NCI-H82 (cell line): Measurements from ENCODE around the gene CTBP1.

ENCODE experiments used
- DNase-seq: peaks from one replicate; lab custom pipeline; 2025; lab: John Stamatoyannopoulos, UW

Gene CTBP1

DNA sequence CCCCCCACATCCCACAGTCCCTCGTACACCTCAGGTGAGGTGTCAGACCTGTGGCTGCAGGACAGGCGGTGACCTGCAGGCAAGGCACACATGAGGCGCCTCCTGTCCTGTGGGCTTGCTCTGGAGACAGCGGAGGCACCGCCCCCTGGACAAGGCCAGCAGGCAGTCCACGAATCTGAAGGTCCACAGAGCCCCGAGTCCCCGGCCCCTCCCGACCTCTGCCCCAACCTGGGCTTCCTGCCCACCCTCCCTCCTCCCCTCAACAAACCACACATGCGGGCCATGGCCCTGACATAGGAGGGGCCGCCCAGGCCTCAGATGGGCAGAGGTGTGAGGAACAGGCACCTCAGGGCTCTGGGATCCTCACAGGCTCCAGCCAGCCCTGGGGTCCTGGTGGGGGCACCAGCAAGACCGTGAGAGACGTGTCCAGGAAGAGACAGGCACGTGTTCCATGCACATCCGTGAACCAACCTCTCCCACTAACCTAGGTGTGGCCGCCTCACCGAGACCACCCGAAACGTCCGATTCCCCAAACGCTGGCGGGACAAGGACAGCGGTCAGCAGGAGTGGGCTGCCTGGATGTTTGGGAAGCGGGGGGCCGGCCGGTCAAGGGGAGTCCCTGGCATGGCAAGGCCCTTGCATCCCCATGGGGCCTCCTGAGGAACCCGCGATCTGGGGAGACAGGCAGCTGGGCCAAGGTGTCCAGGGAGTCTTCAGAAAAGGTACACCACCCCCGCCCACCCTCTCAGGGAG, 25.8 kb downstream of the CTBP1 start:
- no peak for DNase-seq

DNA sequence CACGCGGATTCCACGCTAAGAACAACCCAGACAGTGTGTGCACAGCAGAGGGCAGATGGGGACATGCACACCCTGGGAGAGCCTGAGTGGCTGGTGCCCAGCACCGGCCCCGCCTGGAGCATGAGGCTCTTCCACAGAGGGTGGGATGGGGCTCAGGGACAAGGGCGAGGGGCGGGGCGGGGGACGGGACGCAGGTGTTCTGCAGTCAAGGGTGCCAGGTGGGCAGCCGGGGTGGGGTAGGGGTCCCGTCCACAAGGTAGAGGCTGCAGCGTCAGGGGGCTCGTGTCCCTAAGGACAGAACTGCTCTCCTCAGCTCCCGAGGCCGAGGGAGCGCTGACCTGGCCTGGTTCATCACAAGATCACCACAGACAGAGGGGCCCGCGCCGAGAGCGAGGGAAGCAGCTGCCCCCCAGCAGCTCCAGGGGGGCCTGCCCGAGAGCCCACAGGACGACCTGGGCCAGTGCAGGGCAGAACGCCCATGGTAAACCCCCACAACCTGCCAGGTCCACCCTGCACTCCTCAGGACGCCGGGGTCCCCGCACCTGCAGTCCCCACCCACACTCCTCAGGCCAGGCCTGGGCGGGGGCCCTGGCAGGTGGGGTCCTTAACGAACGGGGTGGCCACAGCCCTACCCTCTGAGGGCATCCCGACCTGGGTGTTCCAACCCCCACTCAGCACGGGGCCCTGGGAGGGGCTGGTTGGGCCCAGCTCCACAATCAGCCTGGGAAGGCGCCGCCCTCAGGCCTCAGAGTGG, 26.7 kb downstream of the CTBP1 start:
- no peak for DNase-seq

DNA sequence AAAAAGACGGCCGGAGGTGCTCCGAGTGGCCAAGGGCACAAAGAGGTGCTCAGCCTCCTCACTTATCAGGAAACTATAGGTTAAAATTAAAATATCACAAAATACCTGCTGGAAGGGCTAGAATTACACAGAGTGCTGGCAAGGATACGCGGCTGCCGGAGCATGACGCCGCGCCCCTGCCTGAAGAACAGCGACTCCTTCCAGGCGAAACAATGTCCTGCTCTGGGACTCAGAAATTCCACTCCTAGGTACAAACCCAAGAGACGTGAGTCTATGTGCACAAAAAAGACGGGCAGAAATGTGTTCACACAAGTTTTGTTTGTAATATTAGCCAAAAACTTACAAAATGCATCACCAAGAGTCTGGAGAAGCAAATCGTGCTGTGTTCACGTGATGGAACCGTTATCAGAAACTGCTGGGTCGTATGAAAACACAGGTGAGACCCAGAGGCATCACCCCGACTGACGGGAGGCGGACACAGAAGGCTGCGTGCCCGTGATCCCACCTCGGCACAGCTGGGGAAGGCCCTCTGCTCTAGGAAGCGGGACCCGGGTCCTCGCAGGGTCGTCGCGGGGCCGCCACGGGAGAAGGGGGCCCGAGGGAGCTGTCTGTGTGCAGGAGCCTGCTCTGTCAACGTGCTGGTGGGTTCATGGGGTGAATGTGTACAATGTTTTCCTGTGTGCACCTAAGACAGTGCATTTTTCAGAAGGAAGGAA, 27.6 kb downstream of the CTBP1 start:
- no peak for DNase-seq

DNA sequence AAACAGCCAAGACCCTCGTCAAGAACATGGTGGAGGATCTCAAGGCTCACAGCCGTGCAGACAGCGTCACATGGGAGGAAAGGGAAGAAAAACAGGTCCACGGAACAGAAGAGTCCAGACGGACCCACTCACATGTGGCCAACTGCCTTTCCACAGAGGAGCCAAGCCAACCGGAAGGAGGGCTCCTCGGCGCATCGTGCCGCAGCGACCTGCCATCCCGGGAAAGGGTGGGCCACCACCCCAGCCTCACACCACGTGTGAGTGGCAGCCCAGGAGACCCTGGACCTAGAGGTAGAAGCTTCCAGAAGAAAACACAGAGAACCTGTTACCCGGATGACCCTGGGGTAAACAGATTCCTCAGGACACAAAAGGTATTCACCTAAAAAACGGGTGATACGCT, 28.4 kb downstream of the CTBP1 start:
- no peak for DNase-seq

DNA sequence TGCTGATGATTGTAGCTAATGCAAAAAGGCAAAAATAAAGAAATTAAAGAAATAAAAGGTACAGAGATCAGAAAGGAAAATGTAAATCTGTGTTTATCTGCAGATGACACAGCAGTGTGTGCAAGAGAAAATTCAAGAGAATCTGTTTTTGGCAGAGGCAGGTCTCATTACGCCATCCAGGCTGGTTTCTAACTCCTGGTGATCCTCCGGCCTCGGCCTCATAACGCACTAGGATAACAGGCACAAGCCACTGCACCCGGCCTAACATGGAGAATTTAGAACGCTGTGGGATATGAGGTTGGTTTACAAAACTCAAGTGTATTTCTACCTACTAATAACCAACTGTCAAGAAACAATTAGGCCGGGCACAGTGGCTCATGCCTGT, 29.4 kb downstream of the CTBP1 start:
- DNase-seq, result no peak

DNA sequence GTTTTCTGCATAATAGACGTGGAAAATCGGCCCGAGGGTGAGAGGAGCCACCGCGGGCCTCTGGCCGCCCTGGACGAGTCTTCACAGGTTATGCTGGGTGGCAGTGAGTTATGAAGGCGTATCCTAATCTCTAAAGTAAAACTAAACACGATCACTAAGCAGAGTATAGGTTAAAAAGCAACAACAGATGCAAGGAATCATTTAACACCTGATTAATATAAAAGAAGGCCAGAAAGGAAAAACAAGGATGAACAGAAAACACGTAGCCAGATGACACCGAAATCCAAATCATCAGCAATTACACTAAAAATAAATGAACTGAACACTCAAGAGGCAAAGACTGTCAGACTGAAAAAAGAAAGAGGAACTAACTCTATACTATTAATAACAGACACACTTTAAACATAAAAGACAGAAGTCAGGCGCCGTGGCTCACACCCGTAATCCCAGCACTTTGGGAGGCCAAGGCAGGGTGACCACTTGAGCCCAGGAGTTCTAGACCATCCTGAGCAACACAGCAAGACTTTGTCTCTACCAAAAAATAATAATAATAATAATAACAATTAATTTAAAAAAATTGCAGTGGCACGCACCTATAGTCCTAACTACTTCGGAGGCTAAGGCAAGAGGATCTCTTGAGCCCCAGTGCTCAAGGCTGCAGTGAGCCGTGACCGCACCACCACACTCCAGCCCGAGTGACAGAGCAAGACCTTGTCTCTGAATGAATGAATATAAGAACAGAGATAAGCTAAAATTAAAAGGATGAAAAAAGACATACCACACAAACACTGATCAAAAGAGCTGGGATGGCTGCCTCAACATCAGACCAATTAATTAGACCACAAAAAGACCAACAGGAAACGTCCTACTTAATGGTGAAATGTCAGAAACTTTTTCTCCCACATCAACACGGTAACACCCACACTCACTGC, 30.0 kb downstream of the CTBP1 start:
- DNase-seq, result no peak

DNA sequence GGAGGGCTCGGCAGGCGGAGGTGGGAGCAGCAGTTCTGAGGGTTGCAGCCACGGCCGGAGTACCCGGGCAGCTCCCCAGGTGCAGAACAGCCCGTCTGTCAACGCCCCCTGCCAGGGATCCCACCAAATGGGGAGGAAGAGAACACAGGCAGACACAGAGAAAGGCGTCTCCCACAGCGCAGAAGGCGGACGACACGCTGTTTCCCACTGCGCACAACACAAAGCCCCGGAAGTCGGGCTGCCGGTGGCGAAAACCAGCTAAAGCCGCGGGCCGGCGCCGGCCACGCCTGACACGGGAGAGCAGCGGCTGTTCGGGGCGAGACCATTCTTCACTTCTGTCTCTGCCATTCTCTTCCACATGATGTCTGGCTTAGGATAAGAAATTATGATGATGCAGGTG, 31.6 kb downstream of the CTBP1 start:
- no peak for DNase-seq

DNA sequence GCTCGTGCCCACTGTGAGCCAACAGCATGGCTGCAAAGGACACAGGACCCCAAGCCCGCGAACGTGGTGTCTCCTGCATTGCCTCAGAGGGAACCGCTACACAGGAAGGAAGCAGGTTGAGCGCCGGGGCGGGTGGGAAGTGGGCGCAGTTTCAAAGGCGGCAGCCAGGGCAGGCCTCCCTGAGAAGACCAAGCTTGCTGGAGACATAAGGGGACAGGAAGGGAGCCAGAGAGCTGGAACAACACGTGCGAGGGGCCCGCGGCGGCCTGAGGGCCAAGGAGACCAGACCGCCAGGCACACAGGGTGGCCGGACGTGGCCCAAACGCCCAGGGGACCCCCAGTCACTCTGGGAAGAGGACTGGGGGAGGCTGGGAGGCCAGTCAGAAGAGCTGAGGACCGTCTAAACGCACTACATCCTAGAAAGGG, 32.0 kb downstream of the CTBP1 start:
- DNase-seq, result no peak

DNA sequence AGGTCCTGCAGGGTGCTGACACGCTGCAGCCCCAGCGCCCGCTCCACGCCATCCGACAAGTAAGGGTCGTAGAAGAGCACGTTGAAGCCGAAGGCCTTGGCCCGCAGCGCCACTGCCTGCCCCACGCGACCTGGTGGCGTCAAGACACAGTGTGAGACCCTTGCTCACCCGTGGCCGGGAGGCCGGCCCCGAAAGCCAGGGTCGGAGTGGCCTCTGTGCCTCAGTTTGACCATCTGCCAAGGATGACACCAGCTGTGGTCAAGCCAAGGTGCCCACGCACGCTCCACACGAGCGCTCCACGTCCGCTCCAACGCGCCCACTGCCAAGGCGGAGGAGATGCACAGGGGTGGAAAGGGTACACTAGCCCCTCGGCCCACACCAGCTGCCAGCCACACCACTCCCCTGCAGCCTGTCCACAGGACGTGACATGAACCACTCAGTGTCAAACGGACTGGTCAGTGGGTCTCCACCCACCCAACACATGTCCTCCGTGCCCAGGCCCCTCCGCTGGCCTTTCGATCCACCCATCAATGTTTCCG, 32.8 kb downstream of the CTBP1 start:
- no peak for DNase-seq

DNA sequence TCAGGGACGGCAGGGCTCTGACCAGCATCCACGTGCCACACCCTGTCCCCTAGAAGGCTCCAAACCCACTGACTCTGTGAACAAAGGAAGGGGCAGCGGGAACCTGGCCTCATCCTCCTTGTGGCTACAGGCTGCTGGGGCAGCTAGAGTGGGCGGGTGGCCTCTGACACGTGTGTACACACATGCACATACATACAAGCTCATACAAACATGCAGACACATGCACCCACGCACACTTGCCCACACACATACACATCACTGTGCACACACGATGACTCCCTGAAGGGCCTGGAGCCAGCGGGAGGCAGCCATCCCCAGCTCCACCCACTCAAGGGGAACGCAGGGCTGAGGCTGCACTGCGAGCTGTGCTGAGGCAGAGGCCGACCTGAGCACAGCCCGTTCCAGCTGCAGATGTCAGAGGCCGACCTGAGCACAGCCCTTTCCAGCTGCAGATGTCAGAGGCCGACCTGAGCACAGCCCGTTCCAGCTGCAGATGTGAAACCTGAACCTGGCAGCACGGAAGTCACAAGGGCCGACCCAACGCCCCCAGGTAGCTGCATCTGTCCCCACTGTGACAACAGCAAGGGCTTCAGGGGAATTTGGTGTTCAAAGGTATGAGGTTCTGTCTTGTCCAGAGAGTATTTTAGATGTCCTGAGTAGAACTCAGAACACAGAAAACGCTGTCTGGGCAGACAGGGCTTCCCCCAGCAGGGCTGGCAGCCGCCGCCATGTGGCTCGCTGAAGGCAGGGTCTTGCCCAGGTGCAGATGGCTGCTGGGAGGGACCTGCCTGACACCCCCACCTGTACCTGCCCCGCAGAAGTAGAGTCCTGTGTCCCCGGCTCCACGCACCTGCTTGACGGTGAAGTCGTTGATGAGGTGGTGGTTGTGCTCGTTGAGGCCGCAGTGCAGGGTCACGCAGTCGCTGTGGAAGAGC, 33.5 kb downstream of the CTBP1 start:
- no peak for DNase-seq

DNA sequence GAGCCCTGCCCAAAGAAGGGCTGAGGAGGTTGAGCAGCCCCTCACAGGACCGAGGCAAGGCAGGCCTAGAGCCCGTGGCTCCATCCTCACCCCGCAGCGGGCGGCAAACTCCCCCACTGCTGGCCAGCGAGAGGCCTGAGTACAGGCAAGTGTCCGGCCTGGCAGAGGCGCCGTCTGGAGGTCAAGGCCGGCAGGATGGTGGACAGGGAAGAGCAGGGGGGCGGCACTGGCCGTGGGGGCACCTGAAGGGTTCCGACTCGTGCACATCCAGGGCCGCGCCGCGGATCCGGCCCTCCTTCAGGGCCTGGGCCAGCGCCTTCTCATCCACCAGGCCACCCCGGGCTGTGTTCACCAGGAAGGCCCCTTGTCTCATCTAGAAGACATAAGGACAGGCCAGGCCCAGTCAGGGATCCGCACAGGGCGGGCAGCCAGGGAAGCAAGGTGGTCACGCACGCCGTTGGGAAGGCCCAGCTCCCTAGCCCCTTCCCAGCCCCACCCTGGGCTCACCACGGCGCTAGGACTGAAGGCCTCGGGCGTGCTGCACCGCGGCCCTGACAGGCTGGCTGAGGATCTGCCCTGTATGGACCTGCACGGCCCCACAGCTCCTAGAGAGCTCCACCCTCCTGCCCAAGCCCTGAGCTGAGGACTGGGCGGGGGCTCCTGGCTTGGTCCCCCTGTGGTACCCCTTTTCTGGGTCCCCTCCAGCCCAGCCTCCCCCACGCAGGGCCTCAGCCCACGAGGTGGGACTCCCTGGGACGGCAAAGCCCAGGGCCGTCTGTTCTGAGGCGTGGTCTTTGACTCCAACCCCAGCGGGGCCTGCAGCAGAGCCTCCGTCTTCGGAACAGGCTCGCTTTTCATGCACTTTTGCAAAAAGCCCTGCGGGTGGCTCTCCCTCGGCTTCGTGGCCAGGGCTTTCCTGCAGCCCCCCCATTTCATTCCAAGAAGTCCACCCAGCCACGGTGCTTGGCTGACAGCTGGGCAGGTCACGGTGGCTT, 34.5 kb downstream of the CTBP1 start:
- no peak for DNase-seq

DNA sequence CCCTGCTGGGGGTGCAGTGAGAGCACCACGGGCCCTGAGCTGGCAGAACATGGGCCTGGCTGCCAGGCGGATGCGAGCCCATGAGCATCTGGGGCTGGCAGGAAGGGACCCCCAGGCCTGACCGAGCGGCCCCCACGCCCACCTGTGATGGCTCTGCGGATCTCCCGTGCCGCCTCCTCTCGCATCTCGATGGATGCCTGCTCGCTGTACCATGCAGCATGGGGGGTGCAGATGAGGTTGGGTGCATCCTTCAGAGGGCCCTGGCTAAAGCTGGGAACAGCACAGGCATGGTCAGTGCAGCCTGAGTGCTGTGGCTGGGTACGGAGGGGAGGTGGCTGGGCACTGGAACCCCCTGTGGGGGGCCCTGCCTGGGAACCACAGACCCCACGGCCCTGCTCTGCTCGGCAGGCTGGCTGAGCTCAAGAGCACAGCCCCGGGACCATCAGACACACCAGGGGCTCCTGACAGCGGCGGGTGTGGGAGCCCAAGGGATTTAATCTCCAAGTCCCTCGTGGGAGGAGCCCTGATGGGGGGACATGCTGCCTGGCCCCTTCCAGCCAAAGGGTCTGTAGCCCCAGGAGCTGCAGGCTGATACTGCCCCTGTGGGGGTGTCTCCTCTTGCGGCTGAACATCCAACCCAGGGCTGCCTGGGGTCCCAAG, 35.5 kb downstream of the CTBP1 start:
- no peak for DNase-seq

DNA sequence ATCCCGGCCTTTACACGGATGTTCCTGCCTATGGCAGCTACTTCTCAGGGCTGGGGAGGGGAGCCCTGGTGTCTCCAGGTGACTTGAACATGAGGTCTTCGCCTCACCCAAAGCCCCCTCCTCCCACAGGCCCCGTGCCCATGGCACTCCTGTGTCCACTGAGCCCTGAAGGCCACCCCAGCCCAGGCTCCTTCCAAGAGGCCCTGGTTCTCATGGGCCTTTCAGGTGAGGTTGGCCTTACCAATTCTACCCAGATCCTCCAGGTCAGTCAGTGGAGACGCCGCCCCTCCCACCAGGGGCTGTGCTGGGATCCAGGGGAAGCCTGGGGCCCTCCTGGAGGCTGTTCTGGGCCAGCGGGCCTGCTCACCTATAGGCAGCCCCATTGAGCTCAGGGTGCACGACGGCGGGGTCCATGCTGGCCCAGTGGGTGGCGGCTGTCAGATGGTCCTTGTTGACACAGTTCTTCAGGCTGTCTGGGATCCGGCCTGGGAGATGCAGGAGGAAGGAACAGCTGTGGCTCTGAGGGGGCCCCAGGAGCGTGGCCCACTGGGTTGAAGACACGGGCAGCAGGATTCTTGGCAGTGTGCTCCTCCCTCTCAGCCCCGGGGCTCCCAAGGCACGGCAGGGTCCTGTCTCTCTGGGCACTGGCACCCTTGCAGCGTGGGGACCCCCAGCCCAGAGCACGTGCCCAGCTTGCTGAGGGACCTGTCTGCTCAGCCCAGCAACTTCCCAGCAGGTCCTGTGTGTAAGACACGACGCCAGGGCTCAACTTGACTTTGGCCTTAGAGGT, 36.2 kb downstream of the CTBP1 start:
- no peak for DNase-seq

DNA sequence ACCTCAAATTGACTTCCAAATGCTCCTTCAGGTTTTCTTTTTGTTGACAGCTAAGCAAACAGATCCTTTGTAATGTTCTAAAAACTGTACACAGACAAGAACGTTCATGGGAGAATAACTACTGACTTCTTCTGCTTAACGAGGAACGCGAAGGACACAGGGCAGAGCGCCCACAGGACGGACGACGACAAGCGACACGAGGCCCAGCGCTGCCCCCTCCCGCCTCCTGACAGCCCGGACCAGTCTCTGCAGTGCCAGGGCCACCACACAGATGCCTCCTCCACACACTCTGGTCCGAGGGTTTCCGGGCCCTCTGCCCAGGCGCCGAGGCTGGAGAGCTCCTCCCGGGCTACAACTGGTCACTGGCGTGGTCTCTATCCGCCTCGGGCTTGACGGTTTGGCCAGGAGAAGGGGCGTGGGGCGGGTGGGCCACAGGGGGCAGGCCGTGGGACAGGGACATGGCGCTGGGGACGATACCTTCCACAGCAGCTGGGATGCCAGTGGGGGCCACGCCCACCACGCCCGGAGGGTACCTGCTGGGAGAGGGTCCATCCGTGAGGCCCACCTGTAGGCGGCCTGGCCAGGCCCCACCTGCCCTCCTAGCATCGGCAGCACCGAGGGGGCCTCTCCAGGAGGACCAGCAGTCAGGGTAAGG, 36.9 kb downstream of the CTBP1 start:
- no peak for DNase-seq

DNA sequence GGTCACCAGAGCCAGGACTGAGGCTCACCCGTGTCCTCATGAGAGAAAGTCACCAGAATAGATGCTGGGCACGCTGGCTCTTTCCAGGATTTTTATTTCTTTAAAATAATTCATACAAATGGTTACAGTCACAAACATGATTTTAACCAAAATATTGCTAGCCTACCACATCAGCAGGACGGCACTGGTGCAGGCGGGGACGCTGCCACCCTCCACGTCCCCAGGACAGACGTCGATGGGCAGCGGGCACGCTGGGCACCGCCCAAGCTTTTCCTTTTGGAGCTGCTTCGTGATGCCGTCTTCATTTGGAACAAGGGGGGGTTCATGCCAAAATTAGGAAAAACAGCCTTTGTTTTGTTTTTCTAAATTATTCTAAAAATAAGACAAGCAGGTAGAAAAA, 37.6 kb downstream of the CTBP1 start:
- DNase-seq, result no peak

DNA sequence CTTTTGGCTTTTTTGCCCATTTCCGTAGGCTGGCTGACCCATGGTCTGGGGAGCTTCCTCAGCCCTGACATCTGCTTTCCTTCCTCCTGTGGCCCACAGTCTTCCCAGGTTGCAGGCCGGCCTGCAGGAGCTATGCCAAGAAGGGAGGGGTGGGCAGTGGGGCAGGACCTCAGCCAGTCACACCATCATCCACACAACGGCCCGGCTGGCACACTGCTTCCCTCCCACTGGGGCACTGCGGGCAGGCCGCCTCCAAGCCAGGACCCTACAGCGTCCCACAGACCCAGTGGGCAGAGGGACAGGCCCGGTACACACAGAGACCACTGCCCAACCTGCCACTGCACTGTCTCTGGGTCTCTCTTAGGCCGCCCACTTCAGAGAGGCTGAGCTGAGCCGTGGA, 38.0 kb downstream of the CTBP1 start:
- no peak for DNase-seq

DNA sequence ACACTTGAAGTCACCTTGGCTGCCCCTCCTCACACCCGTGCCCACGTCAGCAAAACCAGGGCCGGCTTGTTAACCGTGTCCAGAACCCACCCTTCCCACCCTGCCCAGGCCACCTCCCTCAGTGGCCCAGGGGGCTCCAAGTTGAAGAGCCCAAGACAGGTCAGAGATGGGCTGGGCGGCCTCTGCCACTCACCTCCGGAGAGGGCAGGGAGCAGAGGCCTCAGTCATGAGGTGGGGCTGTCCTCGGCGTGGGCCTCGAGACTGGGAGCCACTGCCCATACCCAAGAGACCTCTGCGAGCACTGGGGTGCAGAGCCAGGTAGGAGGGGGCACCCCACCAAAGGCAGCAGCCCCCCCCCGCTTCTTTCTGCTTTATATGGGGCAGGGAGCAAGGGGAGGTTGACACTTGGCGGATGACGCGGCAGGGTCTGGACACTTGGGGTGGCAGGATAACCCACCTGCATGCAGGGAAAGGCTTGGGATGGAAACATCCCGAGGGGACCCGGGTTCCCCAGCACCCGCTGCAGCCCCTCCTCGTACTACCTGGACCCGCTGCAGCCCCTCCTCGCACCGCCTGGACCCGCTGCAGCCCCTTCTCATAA, 38.6 kb downstream of the CTBP1 start:
- DNase-seq, result no peak
